Loucy (cell line): Measurements from ENCODE around the gene CACHD1.

ENCODE experiments used
- CTCF ChIP-seq: fragments of 200-600 bp; sonication (generic); conservative IDR thresholded peaks from 2 replicates; pipeline ENCODE4 v1.5.1; 2014; ENCODE audit warnings: mild to moderate bottlenecking, antibody characterized with exemption, low read length
- EZH2phosphoT487 ChIP-seq: fragments of 200-600 bp; IDR thresholded peaks from 2 replicates; pipeline ENCODE4 v1.6.1; 2018; ENCODE audit warnings: antibody characterized with exemption, mild to moderate bottlenecking, moderate library complexity, borderline replicate concordance

DNA sequence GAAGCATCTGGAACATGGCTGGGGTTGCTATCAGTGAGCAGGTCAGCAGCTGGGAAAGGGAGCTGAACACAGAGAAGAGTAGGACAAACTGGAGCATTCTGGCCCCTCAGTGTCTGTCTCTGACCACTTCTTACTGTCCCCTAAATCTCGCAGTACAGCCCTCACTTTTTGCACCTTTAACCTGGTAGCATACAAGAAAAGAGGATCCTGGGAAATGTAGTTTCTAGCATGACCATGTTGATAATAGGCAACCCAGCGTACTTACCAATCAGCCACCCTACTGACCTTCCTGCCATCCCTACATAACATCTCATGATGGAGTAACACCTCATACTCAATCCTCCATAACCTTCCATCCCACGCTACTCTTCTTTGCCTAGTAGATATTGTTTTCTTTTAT, 175.8 kb downstream of the CACHD1 start:
- no peak for TF ChIP-seq CTCF
- TF ChIP-seq EZH2phosphoT487: no peak
